T-helper 17 cell (primary cell): ENCODE results near the gene LRRC25. TPM values are rescaled to one million over a fixed set of nuclear protein-coding genes. Genes with fewer than 3 reads are reported as not detected.
"Not testable (repeated sequence)": the region's sequence is repeated elsewhere in the genome, so short reads cannot be mapped to it uniquely, and the experiment has no call there.

ENCODE experiments used
- ATAC-seq: fragments of 150-1000 bp; cut with Tn5 transposase; 2 replicates; pipeline ENCODE4 v1.10.0; 2021; ENCODE audit warnings: mild to moderate bottlenecking, moderate library complexity
- DNase-seq, 3 donors: peaks; one replicate each; pipeline versions ENCODE4 v3.0.0 to v3.0.0-alpha.2; 2020 to 2021
- H3K9me3 ChIP-seq: one replicate; pipeline ENCODE4 v1.7.0; 2013; ENCODE audit warnings: low read length, mild to moderate bottlenecking; ENCODE audit not compliant: control insufficient read depth, poor library complexity, severe bottlenecking
- H3K27ac Mint-ChIP-seq: one replicate; pipeline ENCODE4 v1.8.0; 2022; ENCODE audit warnings: mild to moderate bottlenecking, moderate library complexity, mixed read lengths
- H3K27me3 Mint-ChIP-seq: one replicate; pipeline ENCODE4 v1.8.0; 2022; ENCODE audit warnings: mixed read lengths
- H3K36me3 Mint-ChIP-seq: one replicate; pipeline ENCODE4 v1.8.0; 2022; ENCODE audit warnings: low read depth, mixed read lengths
- H3K4me1 Mint-ChIP-seq: one replicate; pipeline ENCODE4 v1.8.0; 2022; ENCODE audit warnings: mild to moderate bottlenecking, mixed read lengths
- H3K4me3 Mint-ChIP-seq: one replicate; pipeline ENCODE4 v1.8.0; 2022; ENCODE audit warnings: mild to moderate bottlenecking, moderate library complexity, mixed read lengths
- total RNA-seq, 4 donors: library from RNA in 2 of 4; stranded (reverse) in 2 of 4; gene quantifications; one replicate each; pipeline ENCODE4 v1.2.3 and lab custom pipeline; 2022 to 2026

The LRRC25 gene
- total RNA-seq, 2 donors from 2014 or later: 0.63 to 3.2 TPM

GRCh38 chr19:18416778-18417249 is 19.4 kb upstream of the LRRC25 start:
- no peaks in the 10 kb centered on the region for H3K9me3 ChIP-seq
- Mint-ChIP-seq H3K27ac (peak overlapping the region; percentile 83), H3K4me1 (peaks cover 54% of the 10 kb centered on the region), H3K36me3 (no peaks in the 10 kb centered on the region), H3K4me3 (peak overlapping the region; percentile 88), H3K27me3 (no peaks in the 10 kb centered on the region)
- peak; percentile 35 for ATAC-seq
- DNase-seq: peak; percentile 56 to 64 (median 61)

- DNase-seq (no peak), ATAC-seq (no peak)
- H3K9me3 ChIP-seq: no peaks in the 10 kb centered on the region
- peak overlapping the region; percentile 49 for H3K27ac Mint-ChIP-seq
- peak overlapping the region; percentile 70 for H3K4me3 Mint-ChIP-seq
- H3K36me3 Mint-ChIP-seq: no peaks in the 10 kb centered on the region
- H3K4me1 Mint-ChIP-seq: peaks cover 46% of the 10 kb centered on the region
- H3K27me3 Mint-ChIP-seq: no peaks in the 10 kb centered on the region
Observed at GRCh38 chr19:18415178-18415867, 17.9 kb upstream of the LRRC25 start.

GRCh38 chr19:18414504-18415177 is 17.2 kb upstream of the LRRC25 start:
- Mint-ChIP-seq H3K4me1 (peaks cover 45% of the 10 kb centered on the region), H3K27me3 (no peaks in the 10 kb centered on the region), H3K4me3 (peak overlapping the region; percentile 70), H3K36me3 (no peaks in the 10 kb centered on the region), H3K27ac (peak overlapping the region; percentile 49)
- no peak for DNase-seq
- no peaks in the 10 kb centered on the region for H3K9me3 ChIP-seq
- ATAC-seq: no peak

DNA sequence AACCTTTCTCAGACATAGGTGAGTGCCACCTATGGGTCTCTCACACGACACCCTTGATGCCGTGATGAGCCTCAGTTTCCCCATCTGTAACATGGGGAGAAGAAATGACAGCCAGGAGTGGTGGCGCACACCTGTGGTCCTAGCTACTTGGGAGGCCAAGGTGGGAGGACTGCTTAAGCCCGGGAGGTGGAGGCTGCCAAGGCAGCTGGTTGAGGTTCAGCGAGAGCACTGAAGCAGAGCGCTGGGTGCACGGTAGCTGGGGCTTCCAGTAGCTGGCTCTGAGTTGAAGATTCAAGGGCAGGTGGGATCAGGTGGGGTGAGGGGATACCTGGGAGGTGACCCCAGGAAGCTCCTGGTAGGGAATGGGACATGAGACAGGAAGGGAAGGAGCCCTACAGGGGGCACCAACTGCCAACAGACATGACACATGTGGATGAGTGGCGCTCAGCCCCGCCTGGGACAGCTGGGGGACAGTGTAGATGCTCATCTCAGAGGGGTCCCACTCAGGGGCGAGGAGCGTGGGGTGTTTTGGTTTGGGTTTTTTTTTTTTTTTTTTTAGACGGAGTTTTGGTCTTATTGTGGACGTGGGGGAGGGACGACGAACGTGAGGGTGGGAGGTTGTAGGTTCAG is 15.3 kb upstream of the LRRC25 start:
- ATAC-seq: no peak
- no peak for DNase-seq
- no peaks in the 10 kb centered on the region for H3K27me3 Mint-ChIP-seq
- no peak overlapping the region for H3K27ac Mint-ChIP-seq
- peaks cover 31% of the 10 kb centered on the region for H3K4me1 Mint-ChIP-seq
- no peaks in the 10 kb centered on the region for H3K36me3 Mint-ChIP-seq
- no peak overlapping the region for H3K4me3 Mint-ChIP-seq
- H3K9me3 ChIP-seq: no peaks in the 10 kb centered on the region

DNA sequence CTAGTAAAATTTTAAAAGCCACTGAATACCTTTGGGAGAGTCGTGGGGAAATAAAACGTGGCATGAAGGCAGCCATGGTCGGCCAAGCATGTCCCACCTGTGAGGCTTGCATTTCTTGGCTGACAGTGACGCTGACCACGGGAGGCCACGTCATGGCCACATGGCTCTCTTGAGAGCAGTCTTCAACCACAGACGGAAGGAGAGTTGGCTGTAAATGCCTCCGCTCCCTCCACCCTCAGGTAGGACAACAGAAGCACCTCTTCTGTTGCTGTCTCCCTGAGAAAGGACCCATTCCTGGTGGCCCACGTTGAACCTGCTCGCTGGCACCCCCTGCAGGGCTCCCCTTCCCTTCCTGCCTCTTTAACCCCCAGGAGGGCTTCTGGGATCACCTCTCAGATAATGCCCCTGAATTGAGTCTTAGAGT is 10.6 kb upstream of the LRRC25 start:
- no peaks in the 10 kb centered on the region for H3K36me3 Mint-ChIP-seq
- no peak for DNase-seq
- peak; percentile 50 for ATAC-seq

DNA sequence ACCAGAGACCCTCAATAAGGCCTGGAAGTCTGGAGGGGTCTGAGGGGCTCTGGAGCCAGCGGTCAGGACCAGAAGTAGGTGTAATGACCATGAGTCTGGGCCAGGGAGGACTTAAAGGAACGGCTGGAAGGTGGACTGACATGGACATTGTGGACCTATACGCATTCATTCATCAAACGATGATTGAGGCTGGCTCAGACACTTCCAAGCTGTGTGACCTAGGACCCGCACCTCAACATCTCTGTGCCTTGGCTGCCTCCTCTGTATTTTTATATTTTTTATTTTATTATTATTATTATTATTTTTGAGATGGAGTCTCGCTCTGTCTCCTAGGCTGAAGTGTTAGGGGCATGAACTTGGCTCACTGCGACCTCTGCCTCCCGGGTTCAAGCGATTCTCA is 9.3 kb upstream of the LRRC25 start:
- H3K4me1 Mint-ChIP-seq: peaks cover 6% of the 10 kb centered on the region
- no peaks in the 10 kb centered on the region for H3K9me3 ChIP-seq
- no peak for DNase-seq
- no peak for ATAC-seq
- no peaks in the 10 kb centered on the region for H3K36me3 Mint-ChIP-seq
- peaks cover 2% of the 10 kb centered on the region for H3K27me3 Mint-ChIP-seq
- no peak overlapping the region for H3K27ac Mint-ChIP-seq
- H3K4me3 Mint-ChIP-seq: no peak overlapping the region

More for the DNA sequence above, 10.6 kb upstream of the LRRC25 start:
- Mint-ChIP-seq H3K27ac (no peak overlapping the region), H3K27me3 (no peaks in the 10 kb centered on the region), H3K4me3 (no peak overlapping the region), H3K4me1 (peaks cover 4% of the 10 kb centered on the region)
- H3K9me3 ChIP-seq: no peaks in the 10 kb centered on the region

- not testable (repeated sequence) for H3K9me3 ChIP-seq, H3K4me1 Mint-ChIP-seq, H3K27me3 Mint-ChIP-seq, H3K4me3 Mint-ChIP-seq, H3K36me3 Mint-ChIP-seq, ATAC-seq, H3K27ac Mint-ChIP-seq, DNase-seq
Observed at GRCh38 chr19:18405754-18406153, 8.3 kb upstream of the LRRC25 start.

DNA sequence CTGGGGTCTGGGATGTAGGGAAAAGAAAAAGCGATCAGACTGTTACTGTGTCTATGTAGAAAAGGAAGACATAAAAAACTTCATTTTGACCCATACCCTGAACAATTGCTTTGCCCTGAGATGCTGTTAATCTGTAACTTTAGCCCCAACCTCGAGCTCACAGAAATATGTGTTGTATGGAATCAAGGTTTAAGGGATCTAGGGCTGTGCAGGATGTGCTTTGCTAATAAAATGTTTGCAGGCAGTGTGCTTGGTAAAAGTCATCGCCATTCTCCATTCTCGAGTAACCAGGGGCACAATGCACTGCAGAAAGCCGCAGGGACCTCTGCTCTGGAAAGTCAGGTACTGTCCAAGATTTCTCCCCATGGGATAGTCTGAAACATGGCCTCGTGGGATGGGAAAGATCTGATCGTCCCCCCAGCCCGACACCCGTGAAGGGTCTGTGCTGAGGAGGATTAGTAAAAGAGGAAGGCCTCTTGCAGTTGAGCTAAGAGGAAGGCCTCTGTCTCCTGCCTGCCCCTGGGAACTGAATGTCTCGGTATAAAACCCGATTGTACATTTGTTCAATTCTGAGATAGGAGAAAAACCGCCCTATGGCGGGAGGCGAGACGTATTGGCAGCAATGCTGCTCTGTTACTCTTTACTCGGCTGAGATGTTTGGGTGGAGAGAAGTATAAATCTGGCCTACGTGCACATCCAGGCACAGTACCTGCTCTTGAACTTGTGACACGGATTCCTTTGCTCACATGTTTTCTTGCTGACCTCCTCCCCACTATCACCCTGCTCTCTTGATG is 5.2 kb upstream of the LRRC25 start:
- not testable (repeated sequence) for H3K27ac Mint-ChIP-seq, H3K4me1 Mint-ChIP-seq, ATAC-seq, H3K36me3 Mint-ChIP-seq, DNase-seq, H3K9me3 ChIP-seq
- peak overlapping the region; percentile 7 for H3K4me3 Mint-ChIP-seq
- peaks cover 14% of the 10 kb centered on the region for H3K27me3 Mint-ChIP-seq

DNA sequence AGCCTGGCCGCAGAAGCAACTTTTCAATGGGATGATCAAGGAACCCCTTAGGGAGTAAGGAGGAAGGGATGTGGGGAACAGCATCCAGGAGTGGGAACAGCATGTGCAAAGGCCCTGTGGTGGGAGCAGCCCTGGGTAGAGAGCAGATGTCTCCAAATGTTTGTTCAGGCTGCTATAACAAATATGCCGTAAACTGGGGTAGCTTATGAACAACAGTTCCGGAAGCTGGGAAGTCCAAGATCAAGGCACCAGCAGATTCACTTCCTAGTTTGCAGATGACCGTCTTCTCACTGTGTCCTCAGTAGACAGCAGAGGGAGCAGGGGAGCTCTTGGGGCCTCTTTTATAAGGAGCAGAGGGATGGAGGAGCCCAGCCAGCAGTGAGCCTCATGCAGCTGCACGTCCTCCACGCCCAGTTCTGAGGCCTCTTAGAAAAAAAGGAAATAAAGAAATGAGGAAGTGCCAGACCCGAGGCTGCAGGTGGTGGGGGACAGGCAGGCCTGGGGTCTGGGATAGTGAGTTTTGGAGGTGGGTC is 4.2 kb upstream of the LRRC25 start:
- H3K36me3 Mint-ChIP-seq: no peaks in the 10 kb centered on the region
- H3K9me3 ChIP-seq: no peaks in the 10 kb centered on the region
- peaks cover 6% of the 10 kb centered on the region for H3K4me1 Mint-ChIP-seq
- peak overlapping the region; percentile 28 for H3K4me3 Mint-ChIP-seq
- H3K27me3 Mint-ChIP-seq: peaks cover 21% of the 10 kb centered on the region
- DNase-seq (no peak), ATAC-seq (peak; percentile 71)
- H3K27ac Mint-ChIP-seq: no peak overlapping the region

DNA sequence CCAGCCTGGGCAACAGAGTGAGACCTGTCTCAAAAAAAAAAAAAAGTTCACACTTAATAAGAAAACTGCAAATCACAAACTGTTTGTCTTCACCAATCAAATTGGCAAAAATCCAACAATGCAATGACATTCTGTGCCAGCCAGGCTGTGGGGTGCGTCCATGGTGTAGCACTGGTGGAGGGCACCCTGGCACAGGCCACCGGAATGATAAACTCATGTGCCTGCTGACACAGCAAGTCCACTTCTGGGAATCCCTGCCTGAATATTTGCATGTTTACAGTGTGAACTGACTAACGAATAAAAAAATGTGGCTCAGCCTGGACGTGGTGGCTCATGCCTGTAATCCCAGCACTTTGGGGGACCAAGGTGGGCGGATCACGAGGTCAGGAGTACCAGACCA is 1.6 kb upstream of the LRRC25 start:
- peaks cover 30% of the 10 kb centered on the region for H3K27me3 Mint-ChIP-seq
- no peaks in the 10 kb centered on the region for H3K9me3 ChIP-seq
- H3K4me1 Mint-ChIP-seq: peaks cover 6% of the 10 kb centered on the region
- no peaks in the 10 kb centered on the region for H3K36me3 Mint-ChIP-seq
- no peak for DNase-seq
- no peak overlapping the region for H3K4me3 Mint-ChIP-seq
- no peak overlapping the region for H3K27ac Mint-ChIP-seq
- ATAC-seq: no peak

- DNase-seq: no peak
- Mint-ChIP-seq H3K27me3 (peaks cover 27% of the 10 kb centered on the region), H3K36me3 (no peaks in the 10 kb centered on the region), H3K4me3 (peak overlapping the region; percentile 56), H3K27ac (no peak overlapping the region), H3K4me1 (peaks cover 4% of the 10 kb centered on the region)
- no peak for ATAC-seq
- H3K9me3 ChIP-seq: no peaks in the 10 kb centered on the region
Observed at GRCh38 chr19:18396471-18397241, 766 bp downstream of the LRRC25 start.

- no peaks in the 10 kb centered on the region for H3K9me3 ChIP-seq
- DNase-seq: no peak
- Mint-ChIP-seq H3K27me3 (peaks cover 37% of the 10 kb centered on the region), H3K36me3 (no peaks in the 10 kb centered on the region), H3K4me3 (no peak overlapping the region), H3K27ac (no peak overlapping the region), H3K4me1 (peaks cover 3% of the 10 kb centered on the region)
- ATAC-seq: no peak
Observed at GRCh38 chr19:18393836-18394235, 3.6 kb downstream of the LRRC25 start.
